H1 (cell line): ENCODE results near the gene TPD52L3. TPM values are rescaled to one million over a fixed set of nuclear protein-coding genes. Genes with fewer than 3 reads are reported as not detected.

Source experiments
- CTCF ChIA-PET: fragments of 300-600 bp; sonication (Branson Sonifier 250); formaldehyde crosslinking; loops from one replicate; lab custom pipeline; 2021; ENCODE audit not compliant: partially characterized antibody; lab: Charles Lee
- POLR2A ChIA-PET: fragments of 300-600 bp; sonication (Branson Sonifier 250); formaldehyde crosslinking; loops from one replicate; lab custom pipeline; 2021; ENCODE audit warnings: inconsistent platforms; ENCODE audit not compliant: partially characterized antibody; lab: Charles Lee
- DNase-seq, 2 experiments: peaks; one replicate each; pipeline versions ENCODE4 v3.0.0 to v3.0.0-alpha.2; 2010 to 2022; ENCODE audit warnings: low spot score in 2 of 2, low read depth in 1 of 2, mixed read lengths in 1 of 2
- FAIRE-seq: peaks from 2 replicates; lab custom pipeline; 2011; peaks lifted over from hg19 to GRCh38; lab: Jason Lieb, UNC
- H2AFZ ChIP-seq: 2 replicates; pipeline ENCODE4 v1.8.1; 2012; ENCODE audit warnings: low read length, inconsistent platforms
- H2AK5ac ChIP-seq: 2 replicates; pipeline ENCODE4 v1.6.1; 2013; ENCODE audit warnings: low read depth, low read length
- H2BK120ac ChIP-seq: replicated peaks from 2 replicates; pipeline ENCODE3; 2013; ENCODE audit warnings: low read depth, low read length, inconsistent platforms
- H2BK12ac ChIP-seq: 2 replicates; pipeline ENCODE4 v1.6.1; 2013; ENCODE audit warnings: low read depth, low read length
- H2BK15ac ChIP-seq: 2 replicates; pipeline ENCODE4 v1.6.1; 2013; ENCODE audit warnings: low read length
- H2BK20ac ChIP-seq: 2 replicates; pipeline ENCODE4 v1.6.1; 2013; ENCODE audit warnings: low read length
- H2BK5ac ChIP-seq: 2 replicates; pipeline ENCODE4 v1.6.1; 2013; ENCODE audit warnings: low read depth, low read length
- H3K14ac ChIP-seq: 2 replicates; pipeline ENCODE4 v1.6.1; 2013; ENCODE audit warnings: inconsistent platforms; ENCODE audit not compliant: insufficient read length
- H3K18ac ChIP-seq: 2 replicates; pipeline ENCODE4 v1.6.1; 2013; ENCODE audit warnings: low read length; ENCODE audit errors: extremely low read depth
- H3K23ac ChIP-seq: 2 replicates; pipeline ENCODE4 v1.6.1; 2013; ENCODE audit warnings: inconsistent platforms; ENCODE audit not compliant: insufficient read length
- H3K23me2 ChIP-seq: 2 replicates; pipeline ENCODE4 v1.6.1; 2013; ENCODE audit warnings: low read depth, low read length
- H3K27ac ChIP-seq: 2 replicates; pipeline ENCODE4 v1.6.1; 2011; ENCODE audit warnings: low read depth, low read length, inconsistent platforms
- H3K27me3 ChIP-seq, 4 experiments: replicated peaks in 1 of 4; 1 replicate in 1 of 4; 2 replicates in 3 of 4; pipeline versions ENCODE4 v1.6.1 to v1.8.1; 2011 to 2013; ENCODE audit warnings: low read length in 3 of 4, mild to moderate bottlenecking in 3 of 4, inconsistent platforms in 2 of 4, mixed read lengths in 2 of 4, moderate library complexity in 1 of 4; ENCODE audit not compliant: control insufficient read depth in 3 of 4, insufficient read depth in 3 of 4; ENCODE audit errors: extremely low read depth in 1 of 4
- H3K36me3 ChIP-seq, 4 experiments: 2 replicates each; pipeline versions ENCODE4 v1.6.1 to v1.8.1; 2011 to 2013; ENCODE audit warnings: mild to moderate bottlenecking in 4 of 4, low read length in 3 of 4, moderate library complexity in 2 of 4, control low read depth in 1 of 4, inconsistent platforms in 1 of 4; ENCODE audit not compliant: insufficient read depth in 4 of 4, control insufficient read depth in 2 of 4
- H3K4ac ChIP-seq: replicated peaks from 2 replicates; pipeline ENCODE3; 2013; ENCODE audit warnings: low read length, low read depth, mixed read lengths, inconsistent platforms; ENCODE audit not compliant: insufficient read length
- H3K4me1 ChIP-seq, 4 experiments: replicated peaks in 1 of 4; 1 replicate in 1 of 4; 2 replicates in 3 of 4; pipeline versions ENCODE4 v1.6.1 to v1.8.1; 2011 to 2013; ENCODE audit warnings: low read length in 3 of 4, inconsistent platforms in 2 of 4, mixed read lengths in 1 of 4; ENCODE audit not compliant: insufficient read depth in 4 of 4, control insufficient read depth in 3 of 4
- H3K4me2 ChIP-seq, 2 experiments: 2 replicates each; pipeline versions ENCODE4 v1.6.1 to v1.8.1; 2011 to 2013; ENCODE audit warnings: low read depth in 2 of 2, low read length in 2 of 2, control low read depth in 1 of 2, inconsistent platforms in 1 of 2, mild to moderate bottlenecking in 1 of 2; ENCODE audit not compliant: insufficient read depth in 1 of 2
- H3K4me3 ChIP-seq, 4 experiments: fragments of 200-600, 300-600 bp in 1 of 4; sonication (generic), shearing (Covaris generic), sonication (Bioruptor Twin) in 1 of 4; 2 replicates each; pipeline versions ENCODE4 v1.5.1 to v1.8.1; 2011 to 2016; ENCODE audit warnings: low read length in 4 of 4, low read depth in 3 of 4, control low read depth in 2 of 4, inconsistent platforms in 2 of 4, mild to moderate bottlenecking in 2 of 4, mixed read lengths in 1 of 4, moderate library complexity in 1 of 4; ENCODE audit not compliant: insufficient read depth in 2 of 4; ENCODE audit errors: extremely low read depth in 1 of 4
- H3K56ac ChIP-seq: replicated peaks from 2 replicates; pipeline ENCODE3; 2013; ENCODE audit warnings: low read depth, mild to moderate bottlenecking, mixed read lengths, low read length, inconsistent platforms; ENCODE audit not compliant: insufficient read length
- H3K79me1 ChIP-seq: 2 replicates; pipeline ENCODE4 v1.6.1; 2013; ENCODE audit warnings: low read depth, low read length, control low read depth
- H3K79me2 ChIP-seq, 2 experiments: 2 replicates each; pipeline versions ENCODE4 v1.6.1 to v1.8.1; 2012 to 2013; ENCODE audit warnings: low read length in 2 of 2, mild to moderate bottlenecking in 2 of 2, inconsistent platforms in 1 of 2; ENCODE audit not compliant: insufficient read depth in 2 of 2, control insufficient read depth in 1 of 2
- H3K9ac ChIP-seq, 4 experiments: replicated peaks in 1 of 4; 1 replicate in 1 of 4; 2 replicates in 3 of 4; pipeline versions ENCODE4 v1.6.1 to v1.8.1; 2011 to 2013; ENCODE audit warnings: low read depth in 3 of 4, low read length in 3 of 4, control low read depth in 2 of 4, mild to moderate bottlenecking in 2 of 4, moderate library complexity in 2 of 4, inconsistent platforms in 1 of 4; ENCODE audit errors: extremely low read depth in 1 of 4
- H3K9me3 ChIP-seq, 2 experiments: 2 replicates each; pipeline versions ENCODE4 v1.6.1 to v1.8.1; 2012 to 2013; ENCODE audit warnings: mild to moderate bottlenecking in 2 of 2, moderate library complexity in 2 of 2, control low read depth in 1 of 2, inconsistent platforms in 1 of 2, low read depth in 1 of 2, low read length in 1 of 2, mixed read lengths in 1 of 2; ENCODE audit not compliant: insufficient read depth in 2 of 2
- H4K20me1 ChIP-seq, 2 experiments: replicated peaks in 1 of 2; 2 replicates each; pipeline versions ENCODE3 to v1.8.1; 2011 to 2013; ENCODE audit warnings: inconsistent platforms in 2 of 2, low read length in 2 of 2, mild to moderate bottlenecking in 1 of 2; ENCODE audit not compliant: insufficient read depth in 2 of 2, control insufficient read depth in 1 of 2
- H4K5ac ChIP-seq: 2 replicates; pipeline ENCODE4 v1.6.1; 2013; ENCODE audit warnings: low read length, low read depth, mixed read lengths, inconsistent platforms; ENCODE audit not compliant: insufficient read length
- H4K8ac ChIP-seq: 2 replicates; pipeline ENCODE4 v1.8.0; 2013; ENCODE audit warnings: mild to moderate bottlenecking, moderate library complexity, low read length, inconsistent platforms; ENCODE audit not compliant: insufficient read depth; ENCODE audit errors: extremely low read depth
- H4K91ac ChIP-seq: replicated peaks from 2 replicates; pipeline ENCODE3; 2013; ENCODE audit warnings: low read length, mixed read lengths, inconsistent platforms; ENCODE audit not compliant: insufficient read length
- ASH2L ChIP-seq: fragments of 200-600, 300-600 bp; sonication (generic); IDR thresholded peaks from one replicate; pipeline ENCODE4 v1.7.1; 2017; ENCODE audit warnings: low read length
- BCL11A ChIP-seq, 2 experiments: IDR thresholded peaks; one replicate each; pipeline ENCODE4 v1.6.1; 2011; ENCODE audit warnings: low read depth in 2 of 2, low read length in 2 of 2, mild to moderate bottlenecking in 2 of 2
- CBX8 ChIP-seq: fragments of 300-800, 300-1000 bp; sonication (generic); IDR thresholded peaks from 2 replicates; pipeline ENCODE4 v1.7.1; 2016; ENCODE audit warnings: low read depth, low read length, borderline replicate concordance
- EP300 ChIP-seq, 2 experiments: IDR thresholded peaks; 1 replicate in 1 of 2; 2 replicates in 1 of 2; pipeline ENCODE4 v1.6.1; 2011 to 2012; ENCODE audit warnings: low read depth in 2 of 2, low read length in 2 of 2, mild to moderate bottlenecking in 2 of 2, borderline replicate concordance in 1 of 2, inconsistent platforms in 1 of 2, moderate library complexity in 1 of 2
- HDAC2 ChIP-seq, 2 experiments: fragments of 300-600 bp in 1 of 2; sonication (generic) in 1 of 2; IDR thresholded peaks; 2 replicates each; pipeline ENCODE4 v1.6.1; 2011 to 2012; ENCODE audit warnings: low read depth in 2 of 2, low read length in 2 of 2, mild to moderate bottlenecking in 2 of 2, moderate library complexity in 2 of 2, borderline replicate concordance in 1 of 2, inconsistent platforms in 1 of 2
- HDAC6 ChIP-seq: IDR thresholded peaks from one replicate; pipeline ENCODE4 v1.7.1; 2012; ENCODE audit warnings: low read depth, mild to moderate bottlenecking, inconsistent platforms, low read length, moderate library complexity
- KDM1A ChIP-seq: fragments of 200-600, 300-600 bp; sonication (generic); IDR thresholded peaks from 2 replicates; pipeline ENCODE4 v1.7.1; 2016; ENCODE audit warnings: mild to moderate bottlenecking, low read length, borderline replicate concordance
- POLR2AphosphoS5 ChIP-seq: IDR thresholded peaks from 2 replicates; pipeline ENCODE4 v1.6.1; 2011; ENCODE audit warnings: low read depth, low read length
- RBBP5 ChIP-seq: IDR thresholded peaks from 2 replicates; pipeline ENCODE4 v1.7.1; 2012; ENCODE audit warnings: low read depth, mild to moderate bottlenecking, inconsistent platforms, low read length, moderate library complexity, borderline replicate concordance
- RXRA ChIP-seq: IDR thresholded peaks from 2 replicates; pipeline ENCODE4 v1.6.1; 2011; ENCODE audit warnings: low read depth, mild to moderate bottlenecking, low read length, moderate library complexity; ENCODE audit not compliant: insufficient read depth
- SP1 ChIP-seq: IDR thresholded peaks from 2 replicates; pipeline ENCODE4 v1.6.1; 2011; ENCODE audit warnings: low read depth, low read length
- WGBS, 2 experiments: shearing (Covaris generic) in 1 of 2; methylation state at CpG; one replicate each; pipeline versions ENCODE4 v1.1.6 to v1.1.7; 2013 to 2015; ENCODE audit warnings: low lambda C conversion rate in 2 of 2, mixed read lengths in 2 of 2, inconsistent platforms in 1 of 2, low coverage in 1 of 2, missing lambda C conversion rate in 1 of 2; ENCODE audit not compliant: insufficient replicate concordance in 2 of 2, insufficient coverage in 1 of 2, insufficient read length in 1 of 2; ENCODE audit errors: extremely low coverage in 1 of 2, missing lambda C conversion rate in 1 of 2; 5-methylcytosine and 5-hydroxymethylcytosine counted together
- polyA plus RNA-seq, 7 experiments: library from polyadenylated mRNA; depleted of rRNA in 3 of 7; stranded (reverse) in 5 of 7; unstranded in 2 of 7; fragments of >200 nt in 5 of 7; fragments of 200-250 nt in 2 of 7; gene quantifications; 1 replicate in 5 of 7; 2 replicates in 1 of 7; 4 replicates in 1 of 7; pipeline versions ENCODE4 v1.2.1 to v1.2.3, GENCODE V29; 2011 to 2013; ENCODE audit warnings: missing spikeins in 2 of 7, mixed read lengths in 2 of 7
- total RNA-seq: library from RNA; stranded (reverse); fragmentation: NEBNext Ultra II Directional; extraction: Animal tissue kit (Norgen Biotek cat#: 25700); gene quantifications from 2 replicates; pipeline ENCODE4 v1.2.1, GENCODE V29; 2021
- TF ChIP-seq, protein P1 (sequence below): IDR thresholded peaks from 2 replicates; pipeline ENCODE4 v1.6.1; 2011; ENCODE audit warnings: low read depth, mild to moderate bottlenecking, low read length; ENCODE audit not compliant: insufficient read depth
- TF ChIP-seq, protein P2 (sequence below): IDR thresholded peaks from 2 replicates; pipeline ENCODE4 v1.6.1; 2012; ENCODE audit warnings: inconsistent platforms

TPD52L3 gene
- total and polyA plus RNA-seq, 2 of the 8 experiments (the other 6 are each of a cell fraction or from before 2014, with no cell fraction given) = not detected

DNA sequence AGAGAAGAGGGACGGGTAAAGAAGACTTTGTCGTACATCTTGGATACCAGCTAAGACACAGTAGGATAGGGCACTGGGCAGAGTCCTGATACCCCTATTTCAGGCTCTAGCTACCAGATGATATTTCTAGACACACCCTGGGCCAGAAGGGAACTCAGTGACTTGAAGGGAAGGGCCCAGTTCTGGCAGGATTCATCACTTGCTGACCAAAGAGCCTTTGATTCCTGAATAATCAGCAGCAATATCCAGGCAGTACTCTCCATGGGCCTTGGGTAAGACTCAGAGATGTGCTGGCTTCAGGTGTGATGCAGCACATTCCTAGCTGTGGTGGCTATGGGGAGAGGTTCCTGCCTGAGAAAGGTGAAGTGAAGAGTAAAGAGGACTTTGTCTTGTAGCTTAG lies 40.7 kb downstream of the TPD52L3 start:
- Histone ChIP-seq H3K36me3 (no peaks in the 10 kb centered on the region), H3K27ac (no peak overlapping the region), H3K18ac (no peak overlapping the region), H2BK12ac (no peak overlapping the region), H4K91ac (no peak overlapping the region), H3K4ac (no peak overlapping the region), H2BK5ac (no peak overlapping the region), H3K23ac (no peak overlapping the region), H2AK5ac (no peak overlapping the region), H3K4me3 (no peak overlapping the region), H3K79me1 (no peaks in the 10 kb centered on the region), H2BK20ac (no peak overlapping the region), H3K23me2 (no peaks in the 10 kb centered on the region), H2BK120ac (no peak overlapping the region), H3K4me2 (no peak overlapping the region), H4K8ac (no peak overlapping the region), H2BK15ac (no peak overlapping the region), H3K56ac (no peak overlapping the region), H2AFZ (no peak overlapping the region; the same call in 1 of the 2 replicates), H3K14ac (no peak overlapping the region), H3K4me1 (no peaks in the 10 kb centered on the region), H3K9me3 (peaks cover 17 to 20% of the 10 kb centered on the region in 2 experiments), H3K9ac (no peak overlapping the region), H4K20me1 (no peaks in the 10 kb centered on the region), H3K79me2 (no peaks in the 10 kb centered on the region), H4K5ac (no peak overlapping the region), H3K27me3 (no peaks in the 10 kb centered on the region)
- TF ChIP-seq, protein P1, sequence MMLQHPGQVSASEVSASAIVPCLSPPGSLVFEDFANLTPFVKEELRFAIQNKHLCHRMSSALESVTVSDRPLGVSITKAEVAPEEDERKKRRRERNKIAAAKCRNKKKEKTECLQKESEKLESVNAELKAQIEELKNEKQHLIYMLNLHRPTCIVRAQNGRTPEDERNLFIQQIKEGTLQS = no peak
- TF ChIP-seq HDAC6 (no peak), RXRA (no peak), POLR2AphosphoS5 (no peak), CBX8 (no peak), ASH2L (no peak), BCL11A (IDR thresholded peaks at IDR 0.05; ENCODE audit: low read depth in 2 of 2, low read length in 2 of 2) (no peak), SP1 (no peak), EP300 (IDR thresholded peaks at IDR 0.05; ENCODE audit: borderline replicate concordance in 1 of 2, low read depth in 2 of 2, low read length in 2 of 2) (no peak), KDM1A (no peak), HDAC2 (IDR thresholded peaks at IDR 0.05; ENCODE audit: borderline replicate concordance in 1 of 2, low read depth in 2 of 2, low read length in 2 of 2) (no peak), RBBP5 (no peak)
- TF ChIP-seq, protein P2, sequence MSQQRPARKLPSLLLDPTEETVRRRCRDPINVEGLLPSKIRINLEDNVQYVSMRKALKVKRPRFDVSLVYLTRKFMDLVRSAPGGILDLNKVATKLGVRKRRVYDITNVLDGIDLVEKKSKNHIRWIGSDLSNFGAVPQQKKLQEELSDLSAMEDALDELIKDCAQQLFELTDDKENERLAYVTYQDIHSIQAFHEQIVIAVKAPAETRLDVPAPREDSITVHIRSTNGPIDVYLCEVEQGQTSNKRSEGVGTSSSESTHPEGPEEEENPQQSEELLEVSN = no peak
- POLR2A ChIA-PET = no interaction called here
- no peak for DNase-seq
- 87% methylated on average over 2 of the region's 2 CpGs; no CpG with 5 or more reads in 1 of the 2 experiments for WGBS, 2 experiments
- no peak for FAIRE-seq
- CTCF ChIA-PET = interaction anchor here (2.0 kb wide), 1 partner anchor 15 kb away, joined by 5 read pairs; no protein-coding TSS in a partner anchor
